VCaP (cell line): ENCODE measurements around the gene CDRT4.

Source experiments
- H3K27ac ChIP-seq: fragments of 450-650 bp; 2 replicates; pipeline ENCODE4 v1.5.1; 2017
- CTCF ChIP-seq: fragments of 450-650 bp; conservative IDR thresholded peaks from 2 replicates; pipeline ENCODE4 v1.5.1; 2017; ENCODE audit warnings: mild to moderate bottlenecking, moderate library complexity

The CDRT4 gene

DNA sequence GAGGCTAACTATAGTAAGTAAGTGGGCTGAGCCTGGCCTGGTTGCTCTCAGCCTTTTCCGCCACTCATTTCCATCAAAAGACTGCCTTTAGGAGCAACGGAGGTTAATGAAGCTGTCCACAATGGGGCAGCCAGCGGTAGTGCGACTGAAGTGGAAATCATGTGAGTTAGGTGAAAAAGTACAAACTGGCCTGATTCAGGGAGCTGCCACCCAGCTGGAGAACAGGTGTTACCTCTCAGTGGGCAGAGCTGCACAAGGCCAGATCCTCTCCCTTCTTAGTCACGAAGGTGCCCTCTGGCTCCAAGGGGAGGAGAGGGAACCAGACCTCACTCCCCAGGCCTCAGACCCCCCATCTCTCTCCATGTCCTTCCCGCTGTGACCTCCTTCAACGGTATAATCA is 34.4 kb upstream of the CDRT4 start:
- no peak overlapping the region for H3K27ac ChIP-seq

DNA sequence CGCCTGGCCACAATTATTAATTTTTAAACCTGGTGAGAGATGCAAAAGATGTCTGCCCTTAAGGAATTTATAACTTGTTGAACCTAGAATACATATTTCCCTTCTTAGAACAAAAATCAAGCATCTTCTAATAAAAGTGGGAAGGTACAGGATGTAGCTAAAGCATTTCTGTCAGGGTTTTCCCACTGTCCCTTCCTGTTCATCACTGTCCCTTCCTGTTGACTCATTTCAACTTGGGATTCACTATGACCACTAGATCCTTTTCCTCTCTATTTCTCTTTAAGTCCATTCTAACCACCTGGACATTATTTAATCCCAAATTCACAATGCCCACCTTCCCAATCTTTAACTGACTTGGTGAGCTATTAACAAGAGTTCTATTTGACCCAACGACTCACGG is 33.9 kb upstream of the CDRT4 start:
- H3K27ac ChIP-seq: no peak overlapping the region
- no peak for TF ChIP-seq CTCF

More for the DNA sequence above, 34.4 kb upstream of the CDRT4 start:
- TF ChIP-seq CTCF: no peak

GRCh38 chr17:15498107-15498506 is 30.7 kb upstream of the CDRT4 start:
- no peak overlapping the region for H3K27ac ChIP-seq
- TF ChIP-seq CTCF: no peak

DNA sequence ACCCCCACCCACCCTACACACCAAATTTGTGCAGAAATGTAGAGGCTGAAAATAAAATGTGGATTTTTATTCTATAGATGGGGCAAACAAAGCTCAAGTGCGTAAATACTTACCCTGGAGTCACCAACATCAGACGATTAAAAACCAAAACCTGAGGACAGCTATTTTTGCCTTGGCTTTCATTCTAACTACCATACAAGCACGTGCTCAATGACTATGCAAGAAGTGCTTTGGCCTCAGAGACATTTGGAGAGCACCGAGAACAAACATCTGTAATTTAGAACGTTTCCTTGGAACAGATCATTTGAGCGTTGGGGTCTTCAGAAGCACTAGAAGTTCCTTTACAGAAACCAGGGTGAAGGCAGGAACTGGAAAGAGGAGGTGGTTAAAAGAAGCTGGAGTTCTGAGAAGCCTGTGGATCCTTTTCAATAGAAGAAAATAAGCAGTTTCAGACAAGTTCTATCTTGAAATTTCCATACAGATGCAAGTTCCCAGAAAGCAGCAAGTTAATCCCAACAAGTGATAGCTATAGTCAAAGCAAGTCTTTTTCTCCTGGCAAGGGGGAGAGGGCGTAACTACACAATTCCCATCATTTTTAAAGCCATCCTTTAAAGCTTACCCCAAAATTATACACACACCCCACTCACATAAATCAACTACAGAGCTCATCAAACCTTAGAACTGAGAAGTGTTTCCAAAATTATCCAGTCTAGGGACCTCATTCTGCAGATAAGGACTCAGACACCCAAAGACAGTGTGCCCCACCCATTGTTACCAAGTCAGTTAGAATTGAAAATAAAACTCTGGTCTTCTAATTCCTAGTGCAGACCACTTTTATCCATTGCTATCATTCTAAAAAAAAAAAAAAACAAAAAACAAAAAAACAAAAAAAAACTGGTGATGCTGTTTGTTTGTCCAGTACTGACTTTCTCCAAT is 29.6 kb upstream of the CDRT4 start:
- H3K27ac ChIP-seq: no peak overlapping the region
- TF ChIP-seq CTCF: no peak

- H3K27ac ChIP-seq: no peak overlapping the region
- no peak for TF ChIP-seq CTCF
Measured at GRCh38 chr17:15494821-15495220, 27.4 kb upstream of the CDRT4 start.

GRCh38 chr17:15493693-15494035 is 26.2 kb upstream of the CDRT4 start:
- no peak for TF ChIP-seq CTCF
- no peak overlapping the region for H3K27ac ChIP-seq

GRCh38 chr17:15492791-15493692 is 25.6 kb upstream of the CDRT4 start:
- no peak for TF ChIP-seq CTCF
- no peak overlapping the region for H3K27ac ChIP-seq
